NCI-H2081 treated with DMSO at 0.1 percent for 48 hours (cell line): ENCODE results near the gene TMEM120A.

Experiments
- DNase-seq: peaks from one replicate; lab custom pipeline; 2025; lab: John Stamatoyannopoulos, UW

Gene TMEM120A

GRCh38 chr7:75957021-75957736, 37.2 kb downstream of the TMEM120A start:
- DNase-seq = no peak

GRCh38 chr7:75955331-75955955, 39.0 kb downstream of the TMEM120A start:
- no peak for DNase-seq

GRCh38 chr7:75953931-75954330, 40.5 kb downstream of the TMEM120A start:
- no peak for DNase-seq

GRCh38 chr7:75953431-75953830, 41.0 kb downstream of the TMEM120A start:
- DNase-seq = no peak

- no peak for DNase-seq
These were observed 42.9 kb downstream of the TMEM120A start for GRCh38 chr7:75951506-75951905.

- no peak for DNase-seq
These were observed 44.2 kb downstream of the TMEM120A start for GRCh38 chr7:75950111-75950681.

- no peak for DNase-seq
These were observed 46.2 kb downstream of the TMEM120A start for GRCh38 chr7:75948179-75948578.

GRCh38 chr7:75946207-75946855, 48.1 kb downstream of the TMEM120A start:
- DNase-seq = no peak

GRCh38 chr7:75945297-75946168, 48.9 kb downstream of the TMEM120A start:
- no peak for DNase-seq

GRCh38 chr7:75944507-75944906, 49.9 kb downstream of the TMEM120A start:
- no peak for DNase-seq

GRCh38 chr7:75943864-75944263, 50.5 kb downstream of the TMEM120A start:
- no peak for DNase-seq

GRCh38 chr7:75938921-75939320, 55.5 kb downstream of the TMEM120A start:
- no peak for DNase-seq

- no peak for DNase-seq
These were observed 56.2 kb downstream of the TMEM120A start for GRCh38 chr7:75937958-75938786.
